ENCODE measurements around the gene SNAI3. TPM values are rescaled to one million over a fixed set of nuclear protein-coding genes. Genes with fewer than 3 reads are reported as not detected.
A peak's percentile ranks its signal among the peaks of the same experiment; 100 is the strongest.

Gene SNAI3
- polyA plus RNA-seq, 3 donors from 2014 or later, result 9.0 to 12.4 (median 11.7) TPM

- H3K27me3 Mint-ChIP-seq (ENCODE audit: low read depth in 3 of 3), result peaks cover 0 to 8% (median 1%) of the 10 kb centered on the region in 3 donors
- peaks cover 5 to 10% of the 10 kb centered on the region in 2 donors for H3K4me1 Mint-ChIP-seq
- H3K4me3 Mint-ChIP-seq, result no peak overlapping the region
- peaks cover 3 to 5% (median 4%) of the 10 kb centered on the region in 3 donors for H3K36me3 Mint-ChIP-seq
- H3K27ac Mint-ChIP-seq, result no peak overlapping the region
- DNase-seq, result no peak
- H3K9me3 Mint-ChIP-seq, result no peaks in the 10 kb centered on the region
Observed at GRCh38 chr16:88716601-88717001, 30.3 kb upstream of the SNAI3 start.

- Mint-ChIP-seq H3K27me3 (ENCODE audit: low read depth in 3 of 3) (peaks cover 0 to 8% (median 1%) of the 10 kb centered on the region in 3 donors), H3K36me3 (peaks cover 3 to 5% (median 4%) of the 10 kb centered on the region in 3 donors), H3K4me1 (peaks cover 5 to 12% of the 10 kb centered on the region in 2 donors), H3K27ac (no peak overlapping the region), H3K4me3 (no peak overlapping the region), H3K9me3 (no peaks in the 10 kb centered on the region)
- no peak for DNase-seq
Observed at GRCh38 chr16:88716201-88716600, 29.9 kb upstream of the SNAI3 start.

- peaks cover 3 to 5% (median 4%) of the 10 kb centered on the region in 3 donors for H3K36me3 Mint-ChIP-seq
- H3K4me3 Mint-ChIP-seq, result no peak overlapping the region
- H3K27ac Mint-ChIP-seq, result peak overlapping the region in 1 of 6 donors; percentile 65
- DNase-seq, result no peak
- no peaks in the 10 kb centered on the region for H3K9me3 Mint-ChIP-seq
- H3K4me1 Mint-ChIP-seq, result peaks cover 9 to 12% of the 10 kb centered on the region in 2 donors
- peaks cover 0 to 7% (median 1%) of the 10 kb centered on the region in 3 donors for H3K27me3 Mint-ChIP-seq (ENCODE audit: low read depth in 3 of 3)
Observed at GRCh38 chr16:88715312-88716190, 29.2 kb upstream of the SNAI3 start.

GRCh38 chr16:88714420-88715302 lies 28.4 kb upstream of the SNAI3 start:
- peaks cover 0 to 6% (median 1%) of the 10 kb centered on the region in 3 donors for H3K27me3 Mint-ChIP-seq (ENCODE audit: low read depth in 3 of 3)
- no peak for DNase-seq
- peaks cover 9 to 12% of the 10 kb centered on the region in 2 donors for H3K4me1 Mint-ChIP-seq
- H3K4me3 Mint-ChIP-seq, result no peak overlapping the region
- H3K9me3 Mint-ChIP-seq, result no peaks in the 10 kb centered on the region
- H3K36me3 Mint-ChIP-seq, result peaks cover 3 to 5% (median 4%) of the 10 kb centered on the region in 3 donors
- peak overlapping the region in 1 of 6 donors; percentile 65 for H3K27ac Mint-ChIP-seq

- H3K9me3 Mint-ChIP-seq, result no peaks in the 10 kb centered on the region
- peak overlapping the region in 1 of 6 donors; percentile 57 for H3K27ac Mint-ChIP-seq
- H3K27me3 Mint-ChIP-seq (ENCODE audit: low read depth in 3 of 3), result peaks cover 0 to 6% (median 1%) of the 10 kb centered on the region in 3 donors
- DNase-seq, result no peak
- H3K36me3 Mint-ChIP-seq, result peaks cover 3 to 5% (median 4%) of the 10 kb centered on the region in 3 donors
- no peak overlapping the region for H3K4me3 Mint-ChIP-seq
- peaks cover 9 to 12% of the 10 kb centered on the region in 2 donors for H3K4me1 Mint-ChIP-seq
Observed at GRCh38 chr16:88713568-88714419, 27.5 kb upstream of the SNAI3 start.

GRCh38 chr16:88713054-88713453 lies 26.7 kb upstream of the SNAI3 start:
- Mint-ChIP-seq H3K4me3 (no peak overlapping the region), H3K27me3 (ENCODE audit: low read depth in 3 of 3) (peaks cover 0 to 6% (median 1%) of the 10 kb centered on the region in 3 donors), H3K9me3 (no peaks in the 10 kb centered on the region), H3K36me3 (peaks cover 3 to 5% (median 4%) of the 10 kb centered on the region in 3 donors), H3K27ac (no peak overlapping the region), H3K4me1 (peaks cover 6 to 8% of the 10 kb centered on the region in 2 donors)
- no peak for DNase-seq

- peaks cover 5 to 7% of the 10 kb centered on the region in 2 donors for H3K4me1 Mint-ChIP-seq
- no peak overlapping the region for H3K27ac Mint-ChIP-seq
- H3K36me3 Mint-ChIP-seq, result peaks cover 3 to 5% (median 4%) of the 10 kb centered on the region in 3 donors
- H3K4me3 Mint-ChIP-seq, result no peak overlapping the region
- H3K9me3 Mint-ChIP-seq, result no peaks in the 10 kb centered on the region
- DNase-seq, result no peak
- H3K27me3 Mint-ChIP-seq (ENCODE audit: low read depth in 3 of 3), result peaks cover 0 to 4% (median 1%) of the 10 kb centered on the region in 3 donors
Observed at GRCh38 chr16:88712362-88712979, 26.2 kb upstream of the SNAI3 start.

- DNase-seq, result no peak
- Mint-ChIP-seq H3K27me3 (ENCODE audit: low read depth in 3 of 3) (peaks cover 0 to 5% (median 2%) of the 10 kb centered on the region in 3 donors), H3K4me1 (peaks cover 12 to 13% of the 10 kb centered on the region in 2 donors), H3K4me3 (no peak overlapping the region), H3K27ac (peak overlapping the region in 2 of 6 donors; percentile 16 to 61), H3K36me3 (no peaks in the 10 kb centered on the region), H3K9me3 (no peaks in the 10 kb centered on the region)
Observed at GRCh38 chr16:88711750-88712340, 25.5 kb upstream of the SNAI3 start.

- H3K4me1 Mint-ChIP-seq, result peaks cover 15% of the 10 kb centered on the region in 2 donors
- H3K9me3 Mint-ChIP-seq, result no peaks in the 10 kb centered on the region
- no peaks in the 10 kb centered on the region for H3K36me3 Mint-ChIP-seq
- H3K27me3 Mint-ChIP-seq (ENCODE audit: low read depth in 3 of 3), result peaks cover 0 to 6% (median 2%) of the 10 kb centered on the region in 3 donors
- H3K27ac Mint-ChIP-seq, result peak overlapping the region in 2 of 6 donors; percentile 60 to 68
- H3K4me3 Mint-ChIP-seq, result peak overlapping the region in 1 of 5 donors; percentile 6
- no peak for DNase-seq
Observed at GRCh38 chr16:88710556-88710955, 24.2 kb upstream of the SNAI3 start.

- Mint-ChIP-seq H3K27me3 (ENCODE audit: low read depth in 3 of 3) (peaks cover 14 to 39% (median 25%) of the 10 kb centered on the region in 3 donors), H3K9me3 (no peaks in the 10 kb centered on the region), H3K4me3 (peak overlapping the region; percentile 62 to 81 (median 78)), H3K27ac (peak overlapping the region; percentile 81 to 92 (median 89)), H3K4me1 (peaks cover 48 to 49% of the 10 kb centered on the region in 2 donors), H3K36me3 (peaks cover 0 to 4% (median 3%) of the 10 kb centered on the region in 3 donors)
- no peak for DNase-seq
Observed at GRCh38 chr16:88706965-88707826, 20.9 kb upstream of the SNAI3 start.

- Mint-ChIP-seq H3K4me3 (peak within 1 kb of the TSS; percentile 81 to 96 (median 89)), H3K36me3 (peaks cover 0 to 4% (median 3%) of the 10 kb centered on the region in 3 donors), H3K27ac (peak within 1 kb of the TSS; percentile 92 to 99 (median 95)), H3K4me1 (peaks cover 53 to 56% of the 10 kb centered on the region in 2 donors), H3K27me3 (ENCODE audit: low read depth in 3 of 3) (peaks cover 17 to 46% (median 25%) of the 10 kb centered on the region in 3 donors), H3K9me3 (no peaks in the 10 kb centered on the region)
- DNase-seq, result peak; percentile 93 to 94 (median 93)
Observed at GRCh38 chr16:88706229-88706964, 20.1 kb upstream of the SNAI3 start, which contains the start of the genes CTU2 and RNF166. TSS of gene CTU2 (plus strand) at chr16:88706503. CDS start at chr16:88706531, 28 bp downstream. TSS of gene RNF166 (minus strand) at chr16:88706408. CDS start at chr16:88706325, 83 bp downstream.
